ENCODE data around the gene PRRG4. TPM values are rescaled to one million over a fixed set of nuclear protein-coding genes. Genes with fewer than 3 reads are reported as not detected.

PRRG4 gene
- total RNA-seq, 1 donor from 2014 or later: 3.7 TPM

DNA sequence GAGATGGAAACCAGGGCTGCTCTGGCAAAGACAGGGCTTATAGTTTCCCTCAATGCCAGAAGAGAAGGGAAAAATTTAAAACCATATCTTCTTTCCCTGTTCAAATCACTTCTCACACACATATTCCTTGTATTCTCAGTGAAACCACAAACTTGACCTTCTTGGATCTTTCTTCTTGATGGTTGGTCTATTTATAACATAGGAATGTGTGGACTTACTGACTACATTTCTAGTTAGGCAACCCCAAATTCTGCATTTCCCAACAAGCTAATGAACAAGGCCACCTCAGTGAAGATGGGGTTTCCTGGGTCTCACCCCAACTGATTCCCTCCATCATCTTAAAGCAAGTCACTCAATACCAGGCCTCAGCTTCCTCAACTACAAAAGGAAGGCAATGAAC is 59.1 kb downstream of the PRRG4 start:
- Histone ChIP-seq H3K36me3 (ENCODE audit: control insufficient read depth, insufficient read depth, low read length) (no peaks in the 10 kb centered on the region), H3K27me3 (ENCODE audit: control insufficient read depth, insufficient read depth, low read length) (no peaks in the 10 kb centered on the region), H3K4me3 (ENCODE audit: low read depth, low read length) (no peak overlapping the region)
- TF ChIP-seq, protein P1, sequence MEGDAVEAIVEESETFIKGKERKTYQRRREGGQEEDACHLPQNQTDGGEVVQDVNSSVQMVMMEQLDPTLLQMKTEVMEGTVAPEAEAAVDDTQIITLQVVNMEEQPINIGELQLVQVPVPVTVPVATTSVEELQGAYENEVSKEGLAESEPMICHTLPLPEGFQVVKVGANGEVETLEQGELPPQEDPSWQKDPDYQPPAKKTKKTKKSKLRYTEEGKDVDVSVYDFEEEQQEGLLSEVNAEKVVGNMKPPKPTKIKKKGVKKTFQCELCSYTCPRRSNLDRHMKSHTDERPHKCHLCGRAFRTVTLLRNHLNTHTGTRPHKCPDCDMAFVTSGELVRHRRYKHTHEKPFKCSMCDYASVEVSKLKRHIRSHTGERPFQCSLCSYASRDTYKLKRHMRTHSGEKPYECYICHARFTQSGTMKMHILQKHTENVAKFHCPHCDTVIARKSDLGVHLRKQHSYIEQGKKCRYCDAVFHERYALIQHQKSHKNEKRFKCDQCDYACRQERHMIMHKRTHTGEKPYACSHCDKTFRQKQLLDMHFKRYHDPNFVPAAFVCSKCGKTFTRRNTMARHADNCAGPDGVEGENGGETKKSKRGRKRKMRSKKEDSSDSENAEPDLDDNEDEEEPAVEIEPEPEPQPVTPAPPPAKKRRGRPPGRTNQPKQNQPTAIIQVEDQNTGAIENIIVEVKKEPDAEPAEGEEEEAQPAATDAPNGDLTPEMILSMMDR (IDR thresholded peaks at IDR 0.05; ENCODE audit: insufficient read depth, low read length, poor library complexity, severe bottlenecking): no peak
- no peak for DNase-seq (ENCODE audit: low read depth)

DNA sequence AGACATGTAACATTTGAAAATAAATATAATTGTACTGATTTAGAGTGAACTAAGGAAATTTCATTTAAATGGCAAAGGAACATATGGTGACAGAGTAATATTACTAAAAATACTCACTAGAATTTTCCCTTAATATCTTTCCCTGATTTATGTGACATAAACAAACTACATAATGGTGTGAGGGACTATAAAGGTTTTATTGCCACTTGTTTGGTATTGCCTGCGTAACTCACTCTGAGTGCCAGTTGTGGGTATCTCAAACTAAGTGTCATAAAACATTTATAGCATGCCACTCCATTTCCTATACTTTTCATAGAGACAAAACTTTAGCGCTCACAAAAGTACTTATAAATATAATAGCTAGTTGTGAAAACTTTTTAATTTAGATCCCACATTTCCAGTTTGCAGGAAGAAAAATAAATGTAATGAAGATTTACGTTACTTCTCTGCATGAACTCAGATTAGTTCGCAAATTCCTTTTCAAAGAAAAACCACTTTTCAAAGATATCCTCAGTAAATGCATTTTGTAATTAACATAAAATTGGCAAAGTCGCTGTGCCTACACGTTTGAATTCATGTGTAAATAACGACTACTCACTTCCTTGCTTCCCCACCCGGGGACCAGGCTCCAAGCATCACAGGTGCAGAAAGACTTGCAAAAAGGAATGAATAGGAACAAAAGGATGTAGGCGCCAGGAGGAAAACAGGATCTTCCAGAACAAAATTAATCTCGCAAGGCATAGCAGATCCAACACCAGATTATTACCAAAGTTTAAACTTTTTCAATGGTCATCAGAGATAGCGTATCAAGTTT is 61.3 kb downstream of the PRRG4 start:
- Histone ChIP-seq H3K27me3 (ENCODE audit: control insufficient read depth, insufficient read depth, low read length) (no peaks in the 10 kb centered on the region), H3K4me3 (ENCODE audit: low read depth, low read length) (no peak overlapping the region), H3K36me3 (ENCODE audit: control insufficient read depth, insufficient read depth, low read length) (no peaks in the 10 kb centered on the region)
- DNase-seq (ENCODE audit: low read depth): no peak
- TF ChIP-seq, protein P1 (IDR thresholded peaks at IDR 0.05; ENCODE audit: insufficient read depth, low read length, poor library complexity, severe bottlenecking): no peak

DNA sequence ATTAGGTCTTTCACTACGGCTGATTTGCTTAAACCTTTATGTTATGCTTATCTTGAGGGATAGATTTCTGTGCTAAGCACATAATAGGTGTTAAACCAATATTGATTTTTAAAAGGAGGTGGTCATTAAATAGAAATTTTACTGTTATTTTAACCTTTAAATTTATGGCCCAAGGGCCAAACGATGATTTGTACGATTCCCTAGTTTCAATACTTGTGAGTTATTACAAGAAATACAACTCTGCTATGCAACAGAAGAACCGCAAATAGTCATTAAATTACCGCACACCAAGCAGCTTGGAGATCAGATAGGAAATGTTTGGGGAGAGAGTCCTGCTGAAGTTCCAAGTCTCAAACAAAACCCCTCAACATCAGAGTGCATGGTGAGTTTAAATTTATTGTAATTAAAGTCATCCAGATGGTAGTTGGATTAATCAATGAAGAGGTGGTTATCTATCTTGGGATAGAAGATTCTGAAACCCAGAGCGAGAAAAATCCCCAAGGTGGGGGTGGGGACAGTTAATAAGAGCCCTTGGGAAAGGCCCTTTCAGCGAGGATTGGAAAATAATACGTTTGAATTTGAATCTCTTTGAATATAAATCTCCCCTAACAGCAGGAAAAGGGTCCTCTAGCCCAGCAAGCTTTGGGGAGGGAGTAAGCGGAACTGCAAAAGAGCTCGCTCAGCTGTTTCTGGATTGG is 62.1 kb downstream of the PRRG4 start:
- no peak for DNase-seq (ENCODE audit: low read depth)
- TF ChIP-seq, protein P1 (IDR thresholded peaks at IDR 0.05; ENCODE audit: insufficient read depth, low read length, poor library complexity, severe bottlenecking): no peak
- Histone ChIP-seq H3K36me3 (ENCODE audit: control insufficient read depth, insufficient read depth, low read length) (no peaks in the 10 kb centered on the region), H3K4me3 (ENCODE audit: low read depth, low read length) (peak overlapping the region; percentile 86), H3K27me3 (ENCODE audit: control insufficient read depth, insufficient read depth, low read length) (no peaks in the 10 kb centered on the region)

DNA sequence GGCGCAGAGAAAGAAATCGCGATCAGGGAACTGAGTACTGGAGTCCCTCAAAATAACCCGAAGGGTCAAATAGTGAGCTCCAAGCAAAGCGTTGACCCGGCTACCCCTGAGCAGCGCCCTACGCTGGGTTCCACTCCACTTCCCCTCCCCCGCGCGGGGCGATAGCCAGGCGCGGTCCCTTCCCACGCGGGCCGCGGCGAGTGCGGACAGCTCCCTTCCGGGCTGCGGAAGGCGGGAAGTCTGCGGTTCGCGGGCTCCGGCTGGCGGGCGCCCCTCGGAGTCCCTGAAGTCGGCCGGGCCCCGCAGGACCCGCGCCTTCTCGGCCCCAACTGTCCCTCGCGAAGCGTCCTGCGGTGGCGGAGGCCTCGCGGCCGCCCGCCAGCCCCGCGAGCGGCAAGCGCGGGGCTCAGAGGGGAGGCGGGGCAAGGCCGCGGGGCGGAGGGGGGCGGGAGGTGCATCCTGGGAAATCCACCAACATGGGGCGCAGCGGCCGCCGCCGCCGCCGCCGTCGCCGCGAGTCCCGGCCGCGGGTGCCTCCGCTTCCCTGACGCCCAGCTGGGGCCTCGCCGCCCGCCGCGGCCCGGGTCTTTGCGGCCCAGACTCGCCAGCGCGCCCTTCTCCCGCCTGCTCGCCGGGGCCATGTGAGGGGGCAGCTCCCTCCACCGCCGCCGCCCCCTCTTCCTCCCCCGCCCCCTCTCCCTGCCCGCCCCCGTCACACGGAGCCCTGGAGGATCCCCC is 62.8 kb downstream of the PRRG4 start, which contains the start of gene QSER1:
Gene QSER1, plus strand, starts transcription at position 457 of the 738 bp plus-strand sequence. CDS start 315 bp downstream, outside the sequence.
- Histone ChIP-seq H3K4me3 (ENCODE audit: low read depth, low read length) (peak within 1 kb of the TSS; percentile 86), H3K27me3 (ENCODE audit: control insufficient read depth, insufficient read depth, low read length) (no peaks in the 10 kb centered on the region), H3K36me3 (ENCODE audit: control insufficient read depth, insufficient read depth, low read length) (no peaks in the 10 kb centered on the region)
- TF ChIP-seq, protein P1 (IDR thresholded peaks at IDR 0.05; ENCODE audit: insufficient read depth, low read length, poor library complexity, severe bottlenecking): no peak
- DNase-seq (ENCODE audit: low read depth): no peak

DNA sequence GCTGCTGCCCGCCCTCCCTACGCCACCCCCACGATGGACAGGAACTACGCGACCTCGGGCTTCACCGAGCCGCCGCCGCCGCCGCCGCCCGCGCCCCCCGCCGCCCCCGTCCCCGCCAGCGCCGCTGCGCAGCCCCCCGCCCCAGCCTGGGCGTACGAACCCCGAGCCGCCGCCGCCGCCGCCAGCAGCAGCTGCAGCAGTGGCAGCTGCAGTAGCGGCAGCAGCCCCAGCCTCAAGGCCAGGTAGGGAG is 63.3 kb downstream of the PRRG4 start:
- no peak for DNase-seq (ENCODE audit: low read depth)
- Histone ChIP-seq H3K36me3 (ENCODE audit: control insufficient read depth, insufficient read depth, low read length) (no peaks in the 10 kb centered on the region), H3K4me3 (ENCODE audit: low read depth, low read length) (peak overlapping the region; percentile 86), H3K27me3 (ENCODE audit: control insufficient read depth, insufficient read depth, low read length) (no peaks in the 10 kb centered on the region)
- TF ChIP-seq, protein P1 (IDR thresholded peaks at IDR 0.05; ENCODE audit: insufficient read depth, low read length, poor library complexity, severe bottlenecking): no peak
